Measurements from ENCODE around the gene LHX2.
"Not testable (repeated sequence)": the region's sequence is repeated elsewhere in the genome, so short reads cannot be mapped to it uniquely, and the experiment has no call there.

LHX2 gene

GRCh38 chr9:124011460-124012301 is at the start of gene LHX2:
TSS of gene LHX2 (plus strand) at chr9:124011768. CDS start at chr9:124012349, 581 bp downstream.
- DNase-seq, result peak in 34 of 51 donors; percentile 2 to 76 (median 50)

DNA sequence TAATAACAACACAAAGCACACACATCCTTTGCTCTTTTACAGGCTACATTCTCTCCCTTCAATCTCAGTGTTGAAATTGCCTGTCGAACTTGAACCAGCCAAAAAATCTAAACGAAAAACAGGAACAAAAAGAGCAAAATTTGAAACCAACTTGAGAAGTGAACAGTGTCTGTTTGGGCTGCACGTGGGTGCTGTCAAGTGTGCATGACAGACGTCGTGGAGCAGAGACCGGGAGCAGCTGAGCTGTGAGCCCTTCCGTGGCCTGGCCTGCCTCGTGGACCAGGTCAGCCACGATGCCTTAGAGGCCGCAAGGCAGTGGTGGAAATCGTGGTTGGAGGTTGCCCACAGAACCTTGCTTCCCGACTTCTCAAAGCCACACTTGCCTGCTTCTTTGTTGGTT is 46.8 kb upstream of the LHX2 start:
- no peak for DNase-seq

GRCh38 chr9:123965801-123966686 is 45.5 kb upstream of the LHX2 start:
- DNase-seq, result no peak

DNA sequence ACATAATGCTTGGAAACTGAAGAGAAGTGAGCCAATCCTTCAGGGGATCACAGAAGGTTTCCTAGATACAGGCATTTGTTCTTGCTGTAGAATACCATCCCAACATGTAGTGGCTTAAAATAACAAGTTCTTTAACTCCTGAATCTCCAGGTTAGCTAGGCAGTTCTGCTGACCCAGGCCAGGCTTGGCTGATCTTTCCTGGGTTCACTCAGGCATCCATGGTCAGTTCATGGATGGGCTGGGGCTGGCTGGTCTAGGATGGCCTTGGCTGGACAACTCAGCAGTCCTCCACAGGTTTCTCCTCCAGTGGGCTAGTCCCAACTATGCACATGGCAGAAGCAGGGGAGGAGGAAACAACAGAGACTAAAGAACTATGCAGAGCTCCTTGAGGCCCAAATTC is 44.2 kb upstream of the LHX2 start:
- DNase-seq, result no peak

DNA sequence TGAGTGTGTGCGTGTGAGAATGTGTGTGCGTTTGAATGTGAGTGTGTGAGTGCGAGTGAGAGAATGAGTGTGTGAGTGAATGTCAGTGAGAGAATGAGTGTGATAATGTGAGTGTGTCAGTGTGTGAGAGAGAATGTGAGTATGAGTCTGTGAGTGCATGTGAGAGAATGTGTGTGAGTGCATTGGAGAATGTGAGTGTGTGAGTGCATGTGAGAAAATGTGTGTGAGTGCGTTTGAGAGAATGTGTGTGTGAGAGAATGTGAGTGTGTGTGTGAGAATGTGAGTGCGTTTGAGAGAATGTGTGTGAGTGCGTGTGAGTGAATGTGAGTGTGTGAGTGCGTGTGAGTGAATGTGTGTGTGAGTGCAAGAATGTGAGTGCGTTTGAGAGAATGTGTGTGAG is 39.0 kb upstream of the LHX2 start:
- DNase-seq, result no peak

DNA sequence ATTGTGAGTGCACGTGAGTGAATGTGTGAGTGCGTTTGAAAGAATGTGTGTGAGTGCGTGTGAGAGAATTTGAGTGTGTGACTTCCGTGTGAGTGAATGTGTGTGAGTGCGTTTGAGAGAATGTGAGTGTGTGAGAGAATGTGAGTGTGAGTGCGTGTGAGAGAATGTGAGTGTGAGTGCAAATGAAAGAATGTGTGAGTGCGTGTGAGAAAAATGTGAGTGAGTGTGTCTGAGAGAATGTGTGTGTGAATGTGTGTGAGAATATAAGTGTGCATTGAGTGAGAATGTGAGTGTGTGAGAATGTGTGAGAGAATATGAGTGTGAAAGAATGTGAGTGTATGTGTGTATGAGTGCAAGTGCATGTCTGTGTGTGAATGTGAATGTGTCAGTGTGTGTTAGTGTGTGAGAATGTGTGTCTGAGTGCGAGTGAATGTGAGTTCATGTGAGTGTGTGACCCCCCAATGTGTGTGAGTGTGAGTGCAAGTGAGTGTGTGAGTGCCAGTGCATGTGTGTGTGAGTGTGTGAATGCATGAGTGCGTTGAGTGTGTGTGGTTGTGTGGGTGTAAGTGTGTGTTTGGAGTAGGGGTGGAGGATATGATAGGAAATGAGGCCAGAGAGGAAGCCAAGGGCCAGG is 37.9 kb upstream of the LHX2 start:
- DNase-seq, result no peak

DNA sequence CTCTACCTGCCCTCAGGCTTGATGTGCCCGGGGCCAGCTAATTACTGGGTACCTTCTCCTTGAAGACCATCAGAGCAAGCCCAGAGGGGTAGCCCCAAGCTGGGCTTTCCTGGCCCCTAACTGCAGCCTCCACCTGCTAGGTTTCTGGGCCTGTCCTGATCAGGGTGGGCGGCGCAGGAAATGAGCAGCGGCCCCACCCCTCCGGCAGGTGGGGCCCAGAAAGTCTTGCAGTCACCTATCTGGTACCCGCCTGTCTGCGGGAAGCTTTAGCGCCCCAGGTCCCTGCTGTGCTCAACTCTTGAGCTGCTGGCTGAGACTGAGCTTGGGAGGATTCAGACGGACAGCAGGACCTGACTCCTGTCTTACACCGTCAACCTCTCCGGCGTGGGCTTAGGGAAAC is 37.1 kb upstream of the LHX2 start:
- DNase-seq, result no peak

GRCh38 chr9:123975871-123976270 is 35.7 kb upstream of the LHX2 start:
- DNase-seq, result peak in 5 of 51 donors; percentile 6 to 11 (median 7)

GRCh38 chr9:123976579-123976978 is 35.0 kb upstream of the LHX2 start:
- not testable (repeated sequence) for DNase-seq

DNA sequence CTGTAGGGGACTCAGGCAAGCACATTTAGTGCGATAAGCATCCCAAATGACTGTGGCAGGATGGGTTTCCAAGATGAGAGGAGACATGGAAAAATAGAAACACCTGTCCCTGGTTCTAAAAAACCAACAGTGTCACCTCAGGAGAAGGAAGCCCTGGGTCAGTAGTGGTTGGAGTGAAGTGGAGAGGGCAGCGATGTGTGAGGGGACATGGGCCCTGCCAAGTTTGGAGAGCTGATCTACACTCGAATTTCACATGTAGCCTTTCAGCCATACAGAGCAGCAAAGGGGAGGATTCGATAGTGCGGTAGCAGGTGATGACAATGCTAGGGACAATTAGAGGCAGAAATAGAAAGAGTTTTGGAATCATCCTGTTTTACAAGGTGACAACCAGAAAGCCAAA is 32.6 kb upstream of the LHX2 start:
- no peak for DNase-seq

GRCh38 chr9:123982535-123982934 is 29.0 kb upstream of the LHX2 start:
- no peak for DNase-seq

GRCh38 chr9:123983047-123983446 is 28.5 kb upstream of the LHX2 start:
- no peak for DNase-seq

- no peak for DNase-seq
Observed at GRCh38 chr9:123984802-123985201, 26.8 kb upstream of the LHX2 start.

- DNase-seq, result no peak
Observed at GRCh38 chr9:123985869-123986268, 25.7 kb upstream of the LHX2 start.

DNA sequence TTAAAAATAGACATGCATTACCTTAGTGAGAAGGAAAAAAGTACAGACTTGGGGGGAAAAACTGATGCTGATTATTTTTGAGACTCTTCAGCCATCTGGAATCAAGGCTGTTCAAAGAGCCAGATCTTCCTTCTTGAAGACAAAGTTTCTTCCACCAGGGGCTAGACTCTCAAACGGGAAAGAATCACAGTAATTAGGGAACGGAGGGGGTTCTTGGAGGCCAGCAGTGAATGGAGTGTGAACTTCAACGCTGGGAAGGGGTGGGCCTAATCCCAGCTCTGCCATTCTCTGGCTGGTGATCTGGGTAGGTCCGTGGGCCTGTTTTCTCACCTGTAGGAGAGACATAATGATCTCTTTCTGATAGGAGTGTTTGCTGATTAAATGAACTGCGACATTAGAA is 21.1 kb upstream of the LHX2 start:
- no peak for DNase-seq

GRCh38 chr9:123992679-123993078 is 18.9 kb upstream of the LHX2 start:
- not testable (repeated sequence) for DNase-seq

GRCh38 chr9:123996731-123997421 is 14.7 kb upstream of the LHX2 start:
- DNase-seq, result peak in 1 of 51 donors; percentile 13

- peak in 13 of 51 donors; percentile 6 to 52 (median 21) for DNase-seq
Observed at GRCh38 chr9:123997665-123998277, 13.8 kb upstream of the LHX2 start.

GRCh38 chr9:123998278-123998925 is 13.2 kb upstream of the LHX2 start:
- no peak for DNase-seq

DNA sequence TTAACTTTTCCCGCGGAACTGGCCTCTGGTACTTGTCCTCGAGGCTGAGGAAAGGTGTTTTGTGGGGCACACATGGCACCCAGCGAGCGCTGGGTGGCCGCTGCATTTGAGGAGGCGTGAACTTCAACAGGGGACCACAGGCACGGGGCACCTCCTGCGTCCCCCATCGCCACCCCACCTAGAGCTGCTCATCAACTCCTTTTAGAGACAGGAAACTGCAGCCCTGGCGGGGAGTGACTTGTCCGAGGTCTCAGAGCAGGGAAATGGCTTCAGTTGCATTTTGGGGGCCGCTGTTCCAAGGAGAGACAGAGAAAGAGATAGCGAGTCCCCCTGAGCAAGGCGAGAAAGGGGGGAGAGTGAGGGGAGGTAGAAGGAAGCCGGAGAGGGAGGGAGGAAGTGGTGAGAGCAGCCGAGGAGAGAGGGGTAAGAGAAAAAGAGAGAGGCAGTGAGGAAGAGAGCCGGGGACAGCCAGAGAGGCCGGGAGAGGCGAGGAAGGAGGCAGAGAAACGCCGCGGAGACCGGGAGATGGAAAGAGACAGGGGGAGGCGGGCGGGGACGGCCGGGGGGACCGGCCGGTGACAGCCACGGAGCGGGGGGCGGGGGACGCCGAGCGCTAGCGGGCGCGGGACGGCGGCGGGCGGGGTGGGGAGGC is 12.5 kb upstream of the LHX2 start:
- DNase-seq, result no peak

Data from hypothalamus (tissue), 51 donors.